ENCODE measurements around the gene ST6GALNAC5.

ST6GALNAC5 gene

DNA sequence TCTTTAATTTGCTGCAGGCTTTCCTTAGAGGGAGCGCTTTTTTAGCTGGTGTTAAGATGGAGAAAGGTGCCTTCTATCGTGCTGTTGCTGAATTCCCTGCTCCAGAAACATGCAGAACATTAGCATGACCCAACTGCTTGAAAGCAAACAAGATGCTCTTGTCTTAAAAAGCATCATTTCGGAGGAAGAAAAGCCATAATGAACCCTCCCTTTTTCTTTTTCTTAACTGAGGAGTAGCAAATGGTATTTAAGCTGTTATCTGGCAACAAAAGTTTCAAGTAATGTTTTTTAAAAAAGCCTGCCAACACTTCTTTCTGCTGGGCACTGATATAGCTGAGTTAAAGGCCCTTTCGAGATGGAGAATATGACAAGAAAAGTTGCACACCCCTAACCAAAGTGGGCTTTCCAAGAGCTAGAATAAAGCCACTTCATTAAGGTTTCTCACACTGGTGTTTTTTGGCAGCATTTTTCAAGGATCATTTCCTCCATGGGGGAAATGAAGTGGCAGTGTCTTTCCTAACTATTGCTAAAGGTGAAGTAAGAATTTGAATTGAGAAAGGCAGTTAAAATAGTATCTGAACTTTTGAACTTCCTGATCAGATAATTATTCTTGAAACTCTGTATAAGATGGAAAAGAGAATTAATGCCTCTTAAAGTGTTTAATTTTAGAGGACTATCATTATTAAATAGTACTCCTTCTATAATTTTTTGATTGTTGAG, 38.8 kb downstream of the ST6GALNAC5 start:
- H3K4me3 ChIP-seq (replicated peaks; ENCODE audit: low read depth, low read length): no peak overlapping the region
- DNase-seq (ENCODE audit: low read depth): no peak
- TF ChIP-seq, protein P1, sequence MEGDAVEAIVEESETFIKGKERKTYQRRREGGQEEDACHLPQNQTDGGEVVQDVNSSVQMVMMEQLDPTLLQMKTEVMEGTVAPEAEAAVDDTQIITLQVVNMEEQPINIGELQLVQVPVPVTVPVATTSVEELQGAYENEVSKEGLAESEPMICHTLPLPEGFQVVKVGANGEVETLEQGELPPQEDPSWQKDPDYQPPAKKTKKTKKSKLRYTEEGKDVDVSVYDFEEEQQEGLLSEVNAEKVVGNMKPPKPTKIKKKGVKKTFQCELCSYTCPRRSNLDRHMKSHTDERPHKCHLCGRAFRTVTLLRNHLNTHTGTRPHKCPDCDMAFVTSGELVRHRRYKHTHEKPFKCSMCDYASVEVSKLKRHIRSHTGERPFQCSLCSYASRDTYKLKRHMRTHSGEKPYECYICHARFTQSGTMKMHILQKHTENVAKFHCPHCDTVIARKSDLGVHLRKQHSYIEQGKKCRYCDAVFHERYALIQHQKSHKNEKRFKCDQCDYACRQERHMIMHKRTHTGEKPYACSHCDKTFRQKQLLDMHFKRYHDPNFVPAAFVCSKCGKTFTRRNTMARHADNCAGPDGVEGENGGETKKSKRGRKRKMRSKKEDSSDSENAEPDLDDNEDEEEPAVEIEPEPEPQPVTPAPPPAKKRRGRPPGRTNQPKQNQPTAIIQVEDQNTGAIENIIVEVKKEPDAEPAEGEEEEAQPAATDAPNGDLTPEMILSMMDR (IDR thresholded peaks at IDR 0.05; ENCODE audit: low read length, missing control alignments): no peak

DNA sequence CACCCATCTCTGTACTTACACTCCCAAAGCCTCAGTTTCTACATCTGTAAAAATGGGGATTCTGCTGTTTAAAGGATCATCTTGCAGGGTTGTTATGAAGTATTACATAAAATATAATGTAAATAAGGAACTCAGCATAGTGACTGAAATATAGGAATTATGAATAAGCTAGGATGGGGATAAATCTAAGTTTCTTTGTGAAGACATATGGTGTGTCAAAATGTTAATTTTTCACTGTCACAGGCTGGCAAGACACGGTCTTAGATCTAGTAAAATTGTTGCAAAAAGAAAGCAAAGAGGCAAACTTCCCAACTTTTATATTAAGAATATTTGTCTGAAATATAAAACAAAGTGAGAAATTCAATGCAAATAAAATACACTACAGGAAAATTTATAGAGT, 42.0 kb downstream of the ST6GALNAC5 start:
- no peak overlapping the region for H3K4me3 ChIP-seq (replicated peaks; ENCODE audit: low read depth, low read length)
- TF ChIP-seq, protein P1 (IDR thresholded peaks at IDR 0.05; ENCODE audit: low read length, missing control alignments): no peak
- DNase-seq (ENCODE audit: low read depth): no peak

- TF ChIP-seq, protein P1 (IDR thresholded peaks at IDR 0.05; ENCODE audit: low read length, missing control alignments): no peak
- no peak for DNase-seq (ENCODE audit: low read depth)
- H3K4me3 ChIP-seq (replicated peaks; ENCODE audit: low read depth, low read length): no peak overlapping the region
Observed at GRCh38 chr1:76919085-76919484, 51.8 kb downstream of the ST6GALNAC5 start.

DNA sequence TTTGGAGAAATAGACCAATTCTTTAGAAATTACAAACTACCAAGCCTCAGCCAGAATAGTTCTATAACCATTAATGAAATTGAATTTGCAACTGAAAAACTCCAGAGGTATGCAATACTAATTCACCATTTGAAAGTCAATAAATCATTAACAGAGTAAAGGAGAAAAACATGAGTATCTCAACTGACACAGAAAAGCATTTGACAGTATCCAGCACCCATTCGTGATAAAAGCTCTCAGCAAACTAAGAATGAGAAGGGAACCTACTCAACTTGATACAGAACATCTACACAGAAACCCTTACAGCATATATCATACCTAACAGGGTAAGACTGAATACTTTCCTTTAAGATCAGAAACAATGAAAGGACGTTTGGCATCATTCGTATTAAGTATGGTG, 54.3 kb downstream of the ST6GALNAC5 start:
- H3K4me3 ChIP-seq (replicated peaks; ENCODE audit: low read depth, low read length): no peak overlapping the region
- TF ChIP-seq, protein P1 (IDR thresholded peaks at IDR 0.05; ENCODE audit: low read length, missing control alignments): no peak
- DNase-seq (ENCODE audit: low read depth): no peak

DNA sequence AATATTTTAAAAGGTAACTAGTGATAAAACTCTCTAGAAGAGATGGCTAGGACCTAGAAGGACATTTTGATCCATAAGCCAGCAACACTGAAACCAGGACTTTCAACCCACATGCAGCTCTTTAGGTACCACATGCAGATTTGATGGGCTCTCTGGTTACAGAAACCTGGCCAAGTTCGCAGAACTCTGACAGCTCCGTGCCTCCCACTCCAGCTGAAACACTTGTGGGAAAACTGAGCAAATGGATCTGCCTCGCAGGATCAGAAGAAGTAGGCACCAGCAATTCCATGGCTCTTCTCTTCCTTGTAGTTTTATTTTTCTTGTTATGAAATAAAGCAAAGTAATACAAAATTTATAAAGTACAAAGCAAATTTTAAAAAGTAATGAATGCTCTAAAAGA, 58.5 kb downstream of the ST6GALNAC5 start:
- H3K4me3 ChIP-seq (replicated peaks; ENCODE audit: low read depth, low read length): no peak overlapping the region
- DNase-seq (ENCODE audit: low read depth): no peak
- TF ChIP-seq, protein P1 (IDR thresholded peaks at IDR 0.05; ENCODE audit: low read length, missing control alignments): no peak

DNA sequence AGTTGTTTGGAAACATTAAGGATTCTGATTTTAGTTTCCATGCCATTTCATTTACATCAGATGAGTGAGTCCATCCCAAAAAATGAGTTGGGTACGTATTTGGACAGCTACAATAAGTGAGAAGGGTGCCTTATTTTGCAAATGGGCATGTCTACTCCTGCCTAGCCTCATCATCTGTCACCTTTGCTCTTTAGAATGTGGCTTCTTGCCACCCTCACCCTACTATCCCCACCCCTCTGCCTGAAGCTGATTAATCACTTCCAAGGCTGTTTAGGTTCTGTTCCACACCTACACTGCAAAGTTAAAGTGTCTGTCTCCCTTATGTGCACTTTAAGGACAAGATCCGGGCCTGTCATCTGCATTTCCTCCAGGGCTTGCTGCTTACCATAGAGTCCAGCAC, 61.2 kb downstream of the ST6GALNAC5 start:
- TF ChIP-seq, protein P1 (IDR thresholded peaks at IDR 0.05; ENCODE audit: low read length, missing control alignments): no peak
- no peak overlapping the region for H3K4me3 ChIP-seq (replicated peaks; ENCODE audit: low read depth, low read length)
- DNase-seq (ENCODE audit: low read depth): no peak

GRCh38 chr1:76929136-76929535, 61.9 kb downstream of the ST6GALNAC5 start:
- TF ChIP-seq, protein P1 (IDR thresholded peaks at IDR 0.05; ENCODE audit: low read length, missing control alignments): no peak
- DNase-seq (ENCODE audit: low read depth): no peak
- no peak overlapping the region for H3K4me3 ChIP-seq (replicated peaks; ENCODE audit: low read depth, low read length)

All from fibroblast of pulmonary artery (primary cell).